ENCODE measurements around the gene HS3ST3B1. TPM values are rescaled to one million over a fixed set of nuclear protein-coding genes. Genes with fewer than 3 reads are reported as not detected.

HS3ST3B1 gene
- total RNA-seq, 4 donors from 2014 or later: 0.40 to 2.5 (median 1.2) TPM; not detected in 1

DNA sequence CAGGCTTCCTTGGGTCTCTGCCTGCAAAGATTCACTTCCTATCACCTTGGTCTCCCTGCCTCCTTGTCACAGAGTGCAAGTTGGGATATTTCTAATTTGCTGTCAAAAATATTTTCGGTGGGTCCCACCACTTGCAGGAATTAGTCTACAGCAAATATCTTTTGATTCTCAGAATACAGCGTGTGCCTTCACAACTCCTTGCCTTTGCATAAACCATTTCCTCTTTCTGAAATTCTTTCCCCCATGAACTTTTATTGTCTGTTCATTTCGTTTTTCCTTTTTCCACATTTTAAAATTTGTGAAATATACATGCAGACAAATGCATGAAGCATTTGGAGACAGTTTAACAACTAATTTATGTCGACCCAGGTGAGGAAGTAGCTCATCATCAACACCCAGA lies 60.0 kb downstream of the HS3ST3B1 start:
- intact Hi-C loops (cut with DNase I; ENCODE audit: low total_unique reads): no loop called here
- DNase-seq: no peak
- no peak overlapping the region for H3K4me3 ChIP-seq
- no peaks in the 10 kb centered on the region for H3K36me3 ChIP-seq
- no peaks in the 10 kb centered on the region for H3K9me3 ChIP-seq
- 42 to 47% methylated on average over 4 of the region's 4 CpGs for WGBS, 2 donors (ENCODE audit: low coverage in 1 of 2)
- H3K27ac ChIP-seq: no peak overlapping the region
- in situ Hi-C loops (cut with MboI; ENCODE audit: low pct_ligation_motif_present in 1 of 4, low pct_unique_long_range_greater_than_20kb in 1 of 4, low sequenced_read_pairs in 3 of 4): no loop called here
- TF ChIP-seq EP300 (IDR thresholded peaks at IDR 0.05; ENCODE audit: low read depth) (no peak), POLR2A (IDR thresholded peaks at IDR 0.05) (no peak), POLR2AphosphoS5 (IDR thresholded peaks at IDR 0.05) (no peak)
- TF ChIP-seq, protein P1, sequence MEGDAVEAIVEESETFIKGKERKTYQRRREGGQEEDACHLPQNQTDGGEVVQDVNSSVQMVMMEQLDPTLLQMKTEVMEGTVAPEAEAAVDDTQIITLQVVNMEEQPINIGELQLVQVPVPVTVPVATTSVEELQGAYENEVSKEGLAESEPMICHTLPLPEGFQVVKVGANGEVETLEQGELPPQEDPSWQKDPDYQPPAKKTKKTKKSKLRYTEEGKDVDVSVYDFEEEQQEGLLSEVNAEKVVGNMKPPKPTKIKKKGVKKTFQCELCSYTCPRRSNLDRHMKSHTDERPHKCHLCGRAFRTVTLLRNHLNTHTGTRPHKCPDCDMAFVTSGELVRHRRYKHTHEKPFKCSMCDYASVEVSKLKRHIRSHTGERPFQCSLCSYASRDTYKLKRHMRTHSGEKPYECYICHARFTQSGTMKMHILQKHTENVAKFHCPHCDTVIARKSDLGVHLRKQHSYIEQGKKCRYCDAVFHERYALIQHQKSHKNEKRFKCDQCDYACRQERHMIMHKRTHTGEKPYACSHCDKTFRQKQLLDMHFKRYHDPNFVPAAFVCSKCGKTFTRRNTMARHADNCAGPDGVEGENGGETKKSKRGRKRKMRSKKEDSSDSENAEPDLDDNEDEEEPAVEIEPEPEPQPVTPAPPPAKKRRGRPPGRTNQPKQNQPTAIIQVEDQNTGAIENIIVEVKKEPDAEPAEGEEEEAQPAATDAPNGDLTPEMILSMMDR (IDR thresholded peaks at IDR 0.05): no peak
- no peaks in the 10 kb centered on the region for H3K27me3 ChIP-seq
- no peaks in the 10 kb centered on the region for H3K4me1 ChIP-seq

DNA sequence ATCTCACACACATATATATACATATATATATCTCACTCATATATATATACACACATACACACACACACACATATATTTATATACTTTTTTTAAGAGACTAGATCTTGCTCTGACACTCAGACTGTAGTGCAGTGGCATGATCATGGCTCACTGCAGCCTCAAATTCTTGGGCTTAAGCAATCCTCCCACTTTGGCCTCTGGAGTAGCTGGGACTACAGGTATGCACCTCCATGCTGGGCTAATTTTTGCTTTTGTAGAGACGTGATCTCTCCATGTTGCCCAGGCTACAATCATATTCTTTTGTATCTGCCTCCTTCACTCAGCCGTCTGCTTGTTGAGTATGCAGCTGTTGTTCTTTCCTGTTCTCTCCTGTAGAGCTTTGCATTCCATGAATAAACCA lies 60.6 kb downstream of the HS3ST3B1 start:
- Histone ChIP-seq H3K4me3 (no peak overlapping the region), H3K27ac (no peak overlapping the region), H3K27me3 (no peaks in the 10 kb centered on the region), H3K36me3 (no peaks in the 10 kb centered on the region), H3K9me3 (no peaks in the 10 kb centered on the region), H3K4me1 (no peaks in the 10 kb centered on the region)
- TF ChIP-seq POLR2AphosphoS5 (IDR thresholded peaks at IDR 0.05): no peak
- no peak for DNase-seq
- 76 to 86% methylated on average over 2 of the region's 2 CpGs for WGBS, 2 donors (ENCODE audit: low coverage in 1 of 2)
- intact Hi-C loops (cut with DNase I; ENCODE audit: low total_unique reads): no loop called here
- in situ Hi-C loops (cut with MboI; ENCODE audit: low pct_ligation_motif_present in 1 of 4, low pct_unique_long_range_greater_than_20kb in 1 of 4, low sequenced_read_pairs in 3 of 4): no loop called here

DNA sequence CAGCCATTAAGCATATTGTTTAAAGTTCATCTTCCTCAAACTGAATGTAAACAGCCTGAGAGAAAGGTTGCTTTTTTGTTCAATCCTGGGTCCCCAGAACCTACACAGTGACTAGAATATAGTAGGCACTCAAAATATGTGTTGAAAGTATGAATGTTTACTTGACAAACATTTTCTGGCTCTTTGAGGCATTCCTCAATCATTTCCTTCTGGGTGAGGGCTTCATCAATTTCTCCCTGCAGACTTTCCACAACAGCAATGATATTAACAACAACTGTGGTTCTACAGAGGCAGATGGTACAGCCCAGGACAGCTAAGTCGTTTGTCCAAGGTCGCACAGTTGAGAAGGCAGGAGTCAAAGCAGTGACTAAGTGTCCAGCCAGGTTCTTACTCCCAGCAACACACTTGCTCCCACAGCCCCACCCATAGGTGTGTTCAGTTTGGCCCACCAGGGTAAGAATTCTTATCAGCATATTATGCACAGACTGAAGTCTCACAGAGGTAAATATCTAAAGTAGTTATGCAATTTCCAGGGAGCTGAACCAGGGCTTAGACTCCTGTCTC lies 61.1 kb downstream of the HS3ST3B1 start:
- Histone ChIP-seq H3K4me1 (no peaks in the 10 kb centered on the region), H3K27me3 (no peaks in the 10 kb centered on the region), H3K4me3 (no peak overlapping the region), H3K27ac (no peak overlapping the region), H3K9me3 (no peaks in the 10 kb centered on the region), H3K36me3 (no peaks in the 10 kb centered on the region)
- in situ Hi-C loops (cut with MboI; ENCODE audit: low pct_ligation_motif_present in 1 of 4, low pct_unique_long_range_greater_than_20kb in 1 of 4, low sequenced_read_pairs in 3 of 4): no loop called here
- TF ChIP-seq EP300 (IDR thresholded peaks at IDR 0.05; ENCODE audit: low read depth): no peak
- no peak for TF ChIP-seq POLR2AphosphoS5 (IDR thresholded peaks at IDR 0.05)
- TF ChIP-seq, protein P1 (IDR thresholded peaks at IDR 0.05): no peak
- TF ChIP-seq POLR2A (IDR thresholded peaks at IDR 0.05): no peak
- WGBS, 2 donors (ENCODE audit: low coverage in 1 of 2): 36% methylated on average over 2 of the region's 2 CpGs; no CpG with 5 or more reads in 1 of the 2 donors
- DNase-seq: no peak
- intact Hi-C loops (cut with DNase I; ENCODE audit: low total_unique reads): no loop called here

DNA sequence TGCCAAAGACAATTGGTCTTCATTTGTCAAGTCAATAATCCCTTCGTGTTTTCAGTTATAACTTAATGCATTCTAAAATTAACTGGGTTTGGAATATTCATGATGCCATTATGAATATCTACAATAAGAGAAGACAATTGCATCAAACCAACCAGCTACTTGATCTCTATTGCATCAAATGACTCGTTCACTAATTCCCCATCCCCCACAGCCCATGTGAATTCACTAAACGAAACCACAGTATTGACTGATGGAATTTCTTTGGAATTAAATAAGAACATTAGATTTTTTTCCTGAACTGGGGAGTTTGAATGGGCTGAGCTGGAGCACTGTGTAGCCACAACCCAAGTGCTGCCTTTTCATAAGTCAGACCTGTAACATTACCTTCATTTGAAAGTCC lies 65.3 kb downstream of the HS3ST3B1 start:
- H3K27ac ChIP-seq: no peak overlapping the region
- H3K27me3 ChIP-seq: no peaks in the 10 kb centered on the region
- no peaks in the 10 kb centered on the region for H3K36me3 ChIP-seq
- WGBS, 2 donors (ENCODE audit: low coverage in 1 of 2): 45 to 79% methylated on average over 3 of the region's 3 CpGs
- intact Hi-C loops (cut with DNase I; ENCODE audit: low total_unique reads) (no loop called here), in situ Hi-C loops (cut with MboI; ENCODE audit: low pct_ligation_motif_present in 1 of 4, low pct_unique_long_range_greater_than_20kb in 1 of 4, low sequenced_read_pairs in 3 of 4) (no loop called here)
- H3K4me1 ChIP-seq: no peaks in the 10 kb centered on the region
- H3K9me3 ChIP-seq: no peaks in the 10 kb centered on the region
- TF ChIP-seq POLR2A (IDR thresholded peaks at IDR 0.05) (no peak), EP300 (IDR thresholded peaks at IDR 0.05; ENCODE audit: low read depth) (no peak), POLR2AphosphoS5 (IDR thresholded peaks at IDR 0.05) (no peak)
- TF ChIP-seq, protein P1 (IDR thresholded peaks at IDR 0.05): no peak
- no peak for DNase-seq
- no peak overlapping the region for H3K4me3 ChIP-seq

DNA sequence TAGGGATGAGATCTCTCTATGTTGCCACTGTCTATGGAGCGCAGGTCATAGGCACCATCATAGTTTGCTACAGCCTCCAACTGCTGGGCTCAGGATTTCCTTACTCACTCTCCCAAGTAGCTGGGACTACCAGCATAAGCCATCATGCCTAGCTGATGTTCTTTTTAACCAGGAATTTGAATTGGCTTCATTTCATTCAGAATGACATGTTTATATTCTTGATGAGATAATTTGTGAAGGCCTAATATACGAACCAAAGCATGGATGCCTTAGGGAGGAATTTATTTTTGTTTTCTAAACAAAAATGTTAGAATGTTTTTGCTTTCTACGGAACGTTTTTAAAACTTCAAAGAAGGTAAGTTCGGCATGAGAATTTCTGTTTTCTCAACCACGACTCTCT lies 71.6 kb downstream of the HS3ST3B1 start:
- Histone ChIP-seq H3K9me3 (no peaks in the 10 kb centered on the region), H3K4me3 (no peak overlapping the region), H3K27ac (no peak overlapping the region), H3K4me1 (no peaks in the 10 kb centered on the region), H3K36me3 (no peaks in the 10 kb centered on the region), H3K27me3 (no peaks in the 10 kb centered on the region)
- no peak for DNase-seq
- in situ Hi-C loops (cut with MboI; ENCODE audit: low pct_ligation_motif_present in 1 of 4, low pct_unique_long_range_greater_than_20kb in 1 of 4, low sequenced_read_pairs in 3 of 4) (no loop called here), intact Hi-C loops (cut with DNase I; ENCODE audit: low total_unique reads) (loop anchor here (5.0 kb wide), 1 partner anchor 255 kb away; no protein-coding TSS in a partner anchor)
- WGBS, 2 donors (ENCODE audit: low coverage in 1 of 2): 58 to 65% methylated on average over 6 of the region's 6 CpGs
- TF ChIP-seq, protein P1 (IDR thresholded peaks at IDR 0.05): no peak
- TF ChIP-seq POLR2A (IDR thresholded peaks at IDR 0.05): no peak
- no peak for TF ChIP-seq EP300 (IDR thresholded peaks at IDR 0.05; ENCODE audit: low read depth)
- TF ChIP-seq POLR2AphosphoS5 (IDR thresholded peaks at IDR 0.05): no peak

Measured in transverse colon (tissue), 4 donors.